GM12872 (cell line): ENCODE data around the gene STK33.

Experiments used
- TF ChIP-seq, protein P1 (sequence below): IDR thresholded peaks from 3 replicates; pipeline ENCODE4 v1.5.1; 2011; ENCODE audit warnings: low read depth, mild to moderate bottlenecking, low read length, moderate library complexity; ENCODE audit not compliant: insufficient read depth

STK33 gene

DNA sequence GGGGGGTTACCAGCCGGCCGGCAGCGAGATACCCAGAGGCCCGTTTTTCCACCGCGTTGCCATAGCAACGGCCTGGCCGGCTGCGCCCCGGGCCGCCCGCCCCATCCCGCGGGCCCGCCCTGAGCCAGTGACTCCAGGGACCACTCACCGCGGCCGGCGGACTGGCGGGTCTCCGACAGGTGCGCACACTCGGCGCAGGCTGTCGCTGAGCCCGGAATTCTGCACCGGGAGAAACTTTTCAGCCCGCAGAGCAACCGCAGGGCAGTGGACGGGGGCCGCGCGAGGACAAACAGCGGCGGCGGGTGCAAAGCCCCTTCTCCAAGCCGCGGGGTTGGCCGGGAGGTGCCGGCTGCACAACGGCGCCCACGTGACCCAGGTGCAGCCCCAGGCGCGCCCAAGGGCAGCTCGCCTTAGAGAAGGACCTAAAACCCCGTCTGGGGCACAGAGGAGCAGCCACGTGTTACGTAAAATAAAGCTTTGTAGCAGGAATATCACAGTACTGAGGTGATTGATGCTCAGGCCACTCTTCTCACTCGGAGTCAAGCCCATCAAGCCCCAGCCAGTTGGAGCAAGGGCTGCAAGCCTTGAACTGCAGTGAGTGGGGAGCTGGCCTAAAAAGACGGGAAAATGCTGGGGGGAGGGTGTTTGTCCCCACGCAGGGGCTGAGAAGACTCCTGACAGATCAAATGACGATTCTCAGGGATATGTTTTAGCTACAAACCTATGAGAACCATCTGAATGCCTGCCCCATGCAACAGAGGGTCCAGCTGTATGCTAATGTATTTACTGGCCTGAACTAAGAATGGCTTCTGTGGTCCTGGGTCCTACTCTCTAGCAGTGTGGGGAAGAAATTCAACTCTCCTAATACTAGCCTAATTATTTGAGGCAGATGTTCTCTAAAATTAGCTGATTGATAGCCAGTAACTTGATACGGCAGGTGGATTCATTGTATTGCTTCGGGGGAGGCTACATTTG, at the start of gene STK33:
Gene STK33 (minus strand): TSS at position 294 of the 975 bp plus-strand sequence. CDS start 119,323 bp downstream, outside the sequence.
- TF ChIP-seq, protein P1, sequence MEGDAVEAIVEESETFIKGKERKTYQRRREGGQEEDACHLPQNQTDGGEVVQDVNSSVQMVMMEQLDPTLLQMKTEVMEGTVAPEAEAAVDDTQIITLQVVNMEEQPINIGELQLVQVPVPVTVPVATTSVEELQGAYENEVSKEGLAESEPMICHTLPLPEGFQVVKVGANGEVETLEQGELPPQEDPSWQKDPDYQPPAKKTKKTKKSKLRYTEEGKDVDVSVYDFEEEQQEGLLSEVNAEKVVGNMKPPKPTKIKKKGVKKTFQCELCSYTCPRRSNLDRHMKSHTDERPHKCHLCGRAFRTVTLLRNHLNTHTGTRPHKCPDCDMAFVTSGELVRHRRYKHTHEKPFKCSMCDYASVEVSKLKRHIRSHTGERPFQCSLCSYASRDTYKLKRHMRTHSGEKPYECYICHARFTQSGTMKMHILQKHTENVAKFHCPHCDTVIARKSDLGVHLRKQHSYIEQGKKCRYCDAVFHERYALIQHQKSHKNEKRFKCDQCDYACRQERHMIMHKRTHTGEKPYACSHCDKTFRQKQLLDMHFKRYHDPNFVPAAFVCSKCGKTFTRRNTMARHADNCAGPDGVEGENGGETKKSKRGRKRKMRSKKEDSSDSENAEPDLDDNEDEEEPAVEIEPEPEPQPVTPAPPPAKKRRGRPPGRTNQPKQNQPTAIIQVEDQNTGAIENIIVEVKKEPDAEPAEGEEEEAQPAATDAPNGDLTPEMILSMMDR: no peak

DNA sequence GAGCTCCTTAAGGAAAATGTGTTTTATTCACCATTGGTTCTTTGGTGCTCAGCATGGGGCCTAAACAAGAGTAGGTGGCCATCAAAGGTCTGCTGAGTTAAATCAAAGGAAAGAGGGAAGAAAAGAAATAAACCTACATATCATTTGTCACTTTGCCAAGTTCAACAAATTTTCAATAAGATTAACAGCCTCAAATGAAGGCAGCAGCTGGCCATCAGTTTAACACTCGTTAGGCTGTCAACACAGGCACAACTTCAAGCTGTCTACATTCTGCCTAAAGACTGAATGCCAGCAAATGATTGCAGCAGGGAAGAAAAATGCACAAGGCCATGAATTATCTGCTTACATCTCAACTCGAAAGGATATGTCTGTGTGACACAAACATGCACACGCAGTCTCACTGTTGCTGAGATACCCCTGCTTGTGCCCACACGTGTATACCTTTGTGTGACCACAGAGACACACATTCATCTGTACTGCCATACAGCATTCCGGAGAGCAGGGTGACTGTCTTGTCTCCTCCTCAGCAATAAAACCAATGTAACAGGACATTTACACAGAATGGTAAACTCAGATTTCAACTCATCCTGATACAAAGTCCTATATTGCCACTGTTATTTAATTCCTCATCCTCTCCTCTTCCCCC, 48.3 kb upstream of the STK33 start:
- TF ChIP-seq, protein P1: no peak

DNA sequence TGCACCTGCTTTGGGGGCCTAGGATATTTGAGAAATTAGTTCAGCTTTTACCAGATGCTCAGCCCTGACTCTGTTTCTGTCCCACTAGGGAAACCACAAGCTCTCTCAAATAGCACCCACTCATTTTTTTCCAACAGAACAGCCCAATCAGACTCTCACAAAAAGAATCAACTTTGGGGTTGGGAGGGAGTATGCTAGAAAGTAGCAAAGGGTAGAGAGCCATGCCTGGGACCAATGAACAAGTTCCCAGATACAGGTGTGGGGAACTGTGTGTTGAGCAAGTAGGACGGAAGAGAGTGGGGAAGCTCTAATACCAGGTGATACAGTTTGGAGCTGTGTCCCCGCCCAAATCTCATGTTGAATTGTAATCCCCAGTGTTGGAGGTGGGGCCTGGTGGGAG, 47.3 kb upstream of the STK33 start:
- TF ChIP-seq, protein P1: no peak

DNA sequence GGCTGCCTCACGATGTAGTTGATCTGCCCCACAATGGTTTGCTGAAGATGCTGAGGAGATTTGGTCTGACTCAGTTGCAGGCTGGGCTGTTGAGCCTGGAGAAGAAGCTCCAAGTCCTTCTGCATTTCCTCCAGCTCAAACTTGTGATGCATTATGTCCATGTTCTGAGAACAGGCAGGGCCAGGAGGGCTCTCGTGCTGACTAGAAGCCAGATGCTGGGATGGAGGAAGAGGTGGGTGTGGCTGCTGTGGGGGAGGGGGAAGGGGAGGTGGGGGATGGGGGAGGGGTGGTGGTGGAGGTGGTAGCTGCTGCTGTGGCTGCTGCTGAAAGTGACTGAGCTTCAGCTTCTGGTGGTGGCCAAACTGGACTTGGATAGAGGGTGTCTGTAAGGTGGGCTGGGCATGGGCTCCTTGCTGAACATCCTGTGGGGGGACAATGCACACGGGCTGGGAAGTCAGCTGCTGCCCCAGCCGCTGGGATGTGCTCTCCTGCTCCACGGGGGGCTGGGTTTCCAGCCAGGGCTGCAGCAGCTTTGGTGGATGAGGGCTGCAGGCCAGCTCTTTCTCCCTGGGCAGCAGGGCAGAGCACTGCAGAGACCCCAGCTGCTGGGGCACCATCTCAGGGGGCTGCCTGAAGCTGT, 46.4 kb upstream of the STK33 start:
- TF ChIP-seq, protein P1: no peak

DNA sequence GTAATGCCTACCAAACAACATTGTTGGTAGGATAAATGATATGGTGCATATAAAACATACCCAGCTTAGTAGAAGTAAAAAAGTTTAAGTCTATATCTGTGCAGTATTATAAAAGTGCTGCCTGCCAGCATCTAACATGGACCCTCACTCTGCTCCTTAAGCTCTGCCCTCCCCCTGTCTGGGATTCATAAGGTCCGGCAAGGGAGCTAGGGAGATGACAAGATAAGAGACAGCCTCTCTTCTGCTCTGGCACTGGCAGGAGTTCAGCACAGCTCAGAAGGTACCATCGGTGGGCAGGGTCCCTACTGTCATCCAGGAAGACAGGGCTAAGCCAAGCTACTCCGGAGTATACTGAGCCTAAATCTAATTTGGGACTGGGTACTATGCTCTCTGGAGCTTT, 45.6 kb upstream of the STK33 start:
- TF ChIP-seq, protein P1: no peak

DNA sequence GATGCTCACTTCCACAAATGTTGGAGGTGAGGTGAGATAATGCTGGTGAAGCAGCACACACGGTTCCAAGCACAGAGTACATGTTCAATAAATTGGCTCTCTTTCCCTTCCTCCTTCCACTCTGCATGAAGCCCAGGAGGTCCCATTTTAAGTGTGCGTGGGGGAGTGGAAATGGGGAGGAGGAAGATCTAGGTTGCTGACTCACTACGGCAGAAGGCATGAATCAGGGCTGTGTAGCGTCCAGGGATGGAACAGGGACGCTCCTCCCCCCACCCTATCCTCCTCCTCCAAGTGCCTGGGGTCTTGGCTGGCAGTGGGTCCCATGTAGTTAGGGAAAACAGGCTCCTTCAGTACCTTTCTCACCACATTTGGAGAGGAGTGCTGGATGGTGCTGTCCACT, 44.3 kb upstream of the STK33 start:
- TF ChIP-seq, protein P1: no peak

DNA sequence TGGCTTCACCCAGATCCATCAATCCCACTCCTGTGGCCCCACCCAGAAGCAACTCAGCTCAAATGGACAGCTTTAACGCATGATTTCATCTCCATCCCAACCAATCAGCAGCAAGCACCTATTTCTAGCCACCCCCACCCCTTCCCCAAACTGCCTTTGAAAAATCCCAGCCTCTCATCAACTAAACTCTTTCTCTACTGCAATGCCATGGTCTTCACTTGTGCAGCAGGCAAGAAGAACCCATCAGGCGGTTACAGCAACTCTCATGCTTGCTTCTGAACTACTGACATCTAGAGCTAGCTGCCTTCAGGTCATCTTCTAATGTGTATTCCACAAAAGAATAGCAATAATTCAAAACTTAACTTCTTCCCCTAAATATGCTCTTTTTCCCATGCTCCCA, 42.1 kb upstream of the STK33 start:
- TF ChIP-seq, protein P1: no peak
